GM19455 (cell line): ENCODE measurements around the gene METTL9.
A peak's percentile ranks its signal among the peaks of the same experiment; 100 is the strongest.
"Not testable (repeated sequence)": the region's sequence is repeated elsewhere in the genome, so short reads cannot be mapped to it uniquely, and the experiment has no call there.

Source experiments
- ATAC-seq: cut with Tn5 transposase; IDR thresholded peaks from one replicate; pipeline ENCODE4 v1.9.1; 2021; ENCODE audit not compliant: unreplicated experiment

The METTL9 gene

GRCh38 chr16:21634216-21634615 lies 34.8 kb downstream of the METTL9 start:
- no peak for ATAC-seq

GRCh38 chr16:21635694-21636093 lies 36.3 kb downstream of the METTL9 start:
- not testable (repeated sequence) for ATAC-seq

- no peak for ATAC-seq
Observed at GRCh38 chr16:21637032-21637968, 37.9 kb downstream of the METTL9 start.

- no peak for ATAC-seq
Observed at GRCh38 chr16:21638573-21638975, 39.2 kb downstream of the METTL9 start.

GRCh38 chr16:21639493-21639892 lies 40.1 kb downstream of the METTL9 start:
- no peak for ATAC-seq

- ATAC-seq: no peak
Observed at GRCh38 chr16:21641916-21642315, 42.5 kb downstream of the METTL9 start.

- no peak for ATAC-seq
Observed at GRCh38 chr16:21642861-21643260, 43.5 kb downstream of the METTL9 start.

- no peak for ATAC-seq
Observed at GRCh38 chr16:21643785-21644184, 44.4 kb downstream of the METTL9 start.

- no peak for ATAC-seq
Observed at GRCh38 chr16:21644674-21645073, 45.3 kb downstream of the METTL9 start.

GRCh38 chr16:21645261-21645721 lies 45.9 kb downstream of the METTL9 start:
- ATAC-seq: peak; percentile 40

- no peak for ATAC-seq
Observed at GRCh38 chr16:21646091-21646490, 46.7 kb downstream of the METTL9 start.

GRCh38 chr16:21646721-21647561 lies 47.6 kb downstream of the METTL9 start:
- ATAC-seq: peak; percentile 84

GRCh38 chr16:21647562-21648164 lies 48.3 kb downstream of the METTL9 start:
- peak; percentile 6 for ATAC-seq

GRCh38 chr16:21649826-21650406 lies 50.5 kb downstream of the METTL9 start:
- not testable (repeated sequence) for ATAC-seq

- no peak for ATAC-seq
Observed at GRCh38 chr16:21650521-21650920, 51.1 kb downstream of the METTL9 start.

GRCh38 chr16:21651515-21651914 lies 52.1 kb downstream of the METTL9 start:
- ATAC-seq: no peak

GRCh38 chr16:21652453-21652852 lies 53.1 kb downstream of the METTL9 start, which contains the start of gene IGSF6:
Gene IGSF6, minus strand, starts transcription at chr16:21652608. Its CDS starts 10 bp downstream, at chr16:21652598.
- no peak for ATAC-seq

- no peak for ATAC-seq
Observed at GRCh38 chr16:21653571-21653970, 54.2 kb downstream of the METTL9 start.

GRCh38 chr16:21654466-21654865 lies 55.1 kb downstream of the METTL9 start:
- no peak for ATAC-seq

GRCh38 chr16:21654881-21655280 lies 55.5 kb downstream of the METTL9 start:
- no peak for ATAC-seq
